Measurements from ENCODE around the gene LPAR4.

DNA sequence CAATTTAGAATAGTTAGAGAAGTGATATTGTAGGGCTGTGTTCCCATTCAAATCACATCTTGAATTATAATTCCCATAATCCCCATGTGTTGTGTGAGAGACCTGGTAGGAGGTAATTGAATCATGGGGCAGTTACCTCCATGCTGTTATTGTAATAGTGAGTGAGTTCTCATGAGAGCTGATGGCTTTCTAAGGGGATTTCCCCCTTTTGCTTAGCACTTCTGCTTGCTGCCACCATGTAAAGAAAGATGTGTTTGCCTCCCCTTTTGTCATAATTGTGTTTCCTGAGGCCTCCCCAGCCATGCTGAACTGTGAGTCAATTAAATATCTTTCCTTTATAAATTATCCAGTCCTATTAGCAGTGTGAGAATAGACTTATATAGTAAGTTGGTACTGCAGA is 53.2 kb downstream of the LPAR4 start:
- TF ChIP-seq, protein P1, sequence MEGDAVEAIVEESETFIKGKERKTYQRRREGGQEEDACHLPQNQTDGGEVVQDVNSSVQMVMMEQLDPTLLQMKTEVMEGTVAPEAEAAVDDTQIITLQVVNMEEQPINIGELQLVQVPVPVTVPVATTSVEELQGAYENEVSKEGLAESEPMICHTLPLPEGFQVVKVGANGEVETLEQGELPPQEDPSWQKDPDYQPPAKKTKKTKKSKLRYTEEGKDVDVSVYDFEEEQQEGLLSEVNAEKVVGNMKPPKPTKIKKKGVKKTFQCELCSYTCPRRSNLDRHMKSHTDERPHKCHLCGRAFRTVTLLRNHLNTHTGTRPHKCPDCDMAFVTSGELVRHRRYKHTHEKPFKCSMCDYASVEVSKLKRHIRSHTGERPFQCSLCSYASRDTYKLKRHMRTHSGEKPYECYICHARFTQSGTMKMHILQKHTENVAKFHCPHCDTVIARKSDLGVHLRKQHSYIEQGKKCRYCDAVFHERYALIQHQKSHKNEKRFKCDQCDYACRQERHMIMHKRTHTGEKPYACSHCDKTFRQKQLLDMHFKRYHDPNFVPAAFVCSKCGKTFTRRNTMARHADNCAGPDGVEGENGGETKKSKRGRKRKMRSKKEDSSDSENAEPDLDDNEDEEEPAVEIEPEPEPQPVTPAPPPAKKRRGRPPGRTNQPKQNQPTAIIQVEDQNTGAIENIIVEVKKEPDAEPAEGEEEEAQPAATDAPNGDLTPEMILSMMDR (IDR thresholded peaks at IDR 0.05), result no peak
- no peak for TF ChIP-seq POLR2A (IDR thresholded peaks at IDR 0.05)

Data from Peyer's patch (tissue), 4 donors.